Measurements from ENCODE around the gene SPACA4.

DNA sequence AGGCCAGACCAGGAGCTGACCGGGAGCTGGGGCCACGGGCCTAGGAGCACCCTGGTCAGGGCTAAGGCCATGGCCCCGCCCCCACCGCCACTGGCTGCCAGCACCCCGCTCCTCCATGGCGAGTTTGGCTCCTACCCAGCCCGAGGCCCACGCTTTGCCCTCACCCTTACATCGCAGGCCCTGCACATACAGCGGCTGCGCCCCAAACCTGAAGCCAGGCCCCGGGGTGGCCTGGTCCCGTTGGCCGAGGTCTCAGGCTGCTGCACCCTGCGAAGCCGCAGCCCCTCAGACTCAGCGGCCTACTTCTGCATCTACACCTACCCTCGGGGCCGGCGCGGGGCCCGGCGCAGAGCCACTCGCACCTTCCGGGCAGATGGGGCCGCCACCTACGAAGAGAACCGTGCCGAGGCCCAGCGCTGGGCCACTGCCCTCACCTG is 19.4 kb downstream of the SPACA4 start:
- TF ChIP-seq, protein P1, sequence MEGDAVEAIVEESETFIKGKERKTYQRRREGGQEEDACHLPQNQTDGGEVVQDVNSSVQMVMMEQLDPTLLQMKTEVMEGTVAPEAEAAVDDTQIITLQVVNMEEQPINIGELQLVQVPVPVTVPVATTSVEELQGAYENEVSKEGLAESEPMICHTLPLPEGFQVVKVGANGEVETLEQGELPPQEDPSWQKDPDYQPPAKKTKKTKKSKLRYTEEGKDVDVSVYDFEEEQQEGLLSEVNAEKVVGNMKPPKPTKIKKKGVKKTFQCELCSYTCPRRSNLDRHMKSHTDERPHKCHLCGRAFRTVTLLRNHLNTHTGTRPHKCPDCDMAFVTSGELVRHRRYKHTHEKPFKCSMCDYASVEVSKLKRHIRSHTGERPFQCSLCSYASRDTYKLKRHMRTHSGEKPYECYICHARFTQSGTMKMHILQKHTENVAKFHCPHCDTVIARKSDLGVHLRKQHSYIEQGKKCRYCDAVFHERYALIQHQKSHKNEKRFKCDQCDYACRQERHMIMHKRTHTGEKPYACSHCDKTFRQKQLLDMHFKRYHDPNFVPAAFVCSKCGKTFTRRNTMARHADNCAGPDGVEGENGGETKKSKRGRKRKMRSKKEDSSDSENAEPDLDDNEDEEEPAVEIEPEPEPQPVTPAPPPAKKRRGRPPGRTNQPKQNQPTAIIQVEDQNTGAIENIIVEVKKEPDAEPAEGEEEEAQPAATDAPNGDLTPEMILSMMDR (optimal IDR thresholded peaks at IDR 0.05 in 1 of 3, IDR thresholded peaks at IDR 0.05 in 1 of 3, conservative IDR thresholded peaks at IDR 0.05 in 1 of 3; ENCODE audit: extremely low read depth in 1 of 3, insufficient read depth in 2 of 3, low read length in 3 of 3), result no peak
- no peak for TF ChIP-seq EZH2 (IDR thresholded peaks at IDR 0.05; ENCODE audit: low read length)
